HEK293 (cell line): ENCODE results near the gene ZNF737.

ENCODE experiments used
- CTCF ChIA-PET: fragments of 350-600 bp; formaldehyde crosslinking; extraction: SDS; loops from one replicate; lab custom pipeline; 2021; ENCODE audit warnings: antibody characterized with exemption; lab: Yijun Ruan, JAX
- POLR2A ChIA-PET: fragments of 300-600 bp; formaldehyde crosslinking; extraction: SDS; loops from one replicate; lab custom pipeline; 2020; ENCODE audit warnings: antibody characterized with exemption, inconsistent platforms; lab: Yijun Ruan, JAX
- H3K27ac ChIP-seq: fragments of 200-500 bp; sonication (Bioruptor generic); 2 replicates; pipeline ENCODE4 v1.5.1; 2014; ENCODE audit warnings: low read depth, low read length, control low read depth, inconsistent platforms; ENCODE audit errors: extremely low read depth
- H3K36me3 ChIP-seq, 2 experiments: fragments of 200-500 bp in 1 of 2; sonication (Bioruptor generic) in 1 of 2; 1 replicate in 1 of 2; 2 replicates in 1 of 2; pipeline ENCODE4 v1.5.1; 2014 to 2017; ENCODE audit warnings: inconsistent platforms in 2 of 2, low read length in 2 of 2; ENCODE audit not compliant: control insufficient read depth in 2 of 2, insufficient read depth in 1 of 2
- H3K4me1 ChIP-seq: fragments of 200-500 bp; sonication (Bioruptor generic); 2 replicates; pipeline ENCODE4 v1.5.1; 2014; ENCODE audit warnings: mild to moderate bottlenecking, low read length, inconsistent platforms; ENCODE audit not compliant: control insufficient read depth, insufficient read depth
- H3K4me3 ChIP-seq: 2 replicates; pipeline ENCODE4 v1.5.1; 2011; ENCODE audit warnings: low read depth, mild to moderate bottlenecking, control low read depth, low read length, moderate library complexity
- H3K9me3 ChIP-seq: fragments of 200-500 bp; sonication (Bioruptor generic); 2 replicates; pipeline ENCODE4 v1.5.1; 2014; ENCODE audit warnings: low read depth, low read length, inconsistent platforms; ENCODE audit not compliant: control insufficient read depth, insufficient read depth
- GLIS2 ChIP-seq: fragments of 450-650 bp; formaldehyde crosslinking; IDR thresholded peaks from 2 replicates; pipeline ENCODE4 v1.5.1; 2016; ENCODE audit warnings: missing biosample characterization, missing genetic modification characterization
- HOXA7 ChIP-seq: sonication (generic); formaldehyde crosslinking; IDR thresholded peaks from 2 replicates; pipeline ENCODE4 v1.8.1; 2022; ENCODE audit warnings: missing genetic modification reagents, borderline replicate concordance
- RBAK ChIP-seq: fragments of 450-650 bp; formaldehyde crosslinking; IDR thresholded peaks from 2 replicates; pipeline ENCODE4 v1.5.1; 2016; ENCODE audit warnings: missing biosample characterization, missing genetic modification characterization
- SETDB1 ChIP-seq: IDR thresholded peaks from one replicate; pipeline ENCODE4 v1.6.1; 2017; ENCODE audit warnings: mild to moderate bottlenecking, low read length, moderate library complexity, mixed read lengths; ENCODE audit not compliant: insufficient read length
- ZFP37 ChIP-seq: fragments of 450-650 bp; formaldehyde crosslinking; IDR thresholded peaks from 2 replicates; pipeline ENCODE4 v1.5.1; 2016; ENCODE audit warnings: missing biosample characterization, missing genetic modification characterization
- ZNF112 ChIP-seq: fragments of 450-650 bp; formaldehyde crosslinking; IDR thresholded peaks from 2 replicates; pipeline ENCODE4 v1.5.0; 2017; ENCODE audit warnings: missing biosample characterization, missing genetic modification characterization
- ZNF133 ChIP-seq: fragments of 450-650 bp; formaldehyde crosslinking; IDR thresholded peaks from 2 replicates; pipeline ENCODE4 v1.5.1; 2016; ENCODE audit warnings: missing biosample characterization, missing genetic modification characterization
- ZNF394 ChIP-seq: fragments of 450-650 bp; formaldehyde crosslinking; IDR thresholded peaks from 2 replicates; pipeline ENCODE4 v1.5.1; 2016; ENCODE audit warnings: missing biosample characterization, missing genetic modification characterization, mild to moderate bottlenecking, moderate library complexity, borderline replicate concordance
- ZNF514 ChIP-seq: fragments of 450-650 bp; formaldehyde crosslinking; IDR thresholded peaks from 2 replicates; pipeline ENCODE4 v1.5.1; 2016; ENCODE audit warnings: missing biosample characterization, missing genetic modification characterization
- ZNF521 ChIP-seq: fragments of 450-650 bp; formaldehyde crosslinking; IDR thresholded peaks from 2 replicates; pipeline ENCODE4 v1.5.1; 2017; ENCODE audit warnings: missing biosample characterization, mild to moderate bottlenecking, missing genetic modification characterization
- ZNF571 ChIP-seq: fragments of 450-650 bp; formaldehyde crosslinking; IDR thresholded peaks from 2 replicates; pipeline ENCODE4 v1.5.0; 2017; ENCODE audit warnings: missing biosample characterization, missing genetic modification characterization
- ZNF624 ChIP-seq: fragments of 450-650 bp; formaldehyde crosslinking; IDR thresholded peaks from 2 replicates; pipeline ENCODE4 v1.5.1; 2017; ENCODE audit warnings: missing biosample characterization, missing genetic modification characterization
- ZNF664 ChIP-seq: fragments of 450-650 bp; formaldehyde crosslinking; IDR thresholded peaks from 2 replicates; pipeline ENCODE4 v1.5.1; 2016; ENCODE audit warnings: missing biosample characterization, missing genetic modification characterization
- ZNF670 ChIP-seq: fragments of 450-650 bp; formaldehyde crosslinking; IDR thresholded peaks from 2 replicates; pipeline ENCODE4 v1.5.1; 2016; ENCODE audit warnings: missing biosample characterization, missing genetic modification characterization, low read depth
- TF ChIP-seq, protein P1 (sequence below): fragments of 450-650 bp; formaldehyde crosslinking; conservative IDR thresholded peaks from 2 replicates; pipeline ENCODE4 v1.5.1; 2016; ENCODE audit warnings: low read depth, missing biosample characterization, missing genetic modification characterization
- TF ChIP-seq, protein P2 (sequence below): fragments of 450-650 bp; formaldehyde crosslinking; IDR thresholded peaks from 2 replicates; pipeline ENCODE4 v1.5.1; 2017; ENCODE audit warnings: missing biosample characterization, missing genetic modification characterization
- TF ChIP-seq, protein P3 (sequence below): fragments of 450-650 bp; formaldehyde crosslinking; IDR thresholded peaks from 2 replicates; pipeline ENCODE4 v1.5.1; 2017; ENCODE audit warnings: missing biosample characterization, missing genetic modification characterization
- TF ChIP-seq, protein P4 (sequence below): fragments of 450-650 bp; formaldehyde crosslinking; IDR thresholded peaks from 2 replicates; pipeline ENCODE4 v1.5.1; 2017; ENCODE audit warnings: missing biosample characterization, missing genetic modification characterization
- TF ChIP-seq, protein P5 (sequence below): fragments of 450-650 bp; formaldehyde crosslinking; IDR thresholded peaks from 2 replicates; pipeline ENCODE4 v1.5.1; 2016; ENCODE audit warnings: missing biosample characterization, missing genetic modification characterization
- TF ChIP-seq, protein P6 (sequence below): fragments of 450-650 bp; formaldehyde crosslinking; IDR thresholded peaks from 2 replicates; pipeline ENCODE4 v1.5.1; 2016; ENCODE audit warnings: missing biosample characterization, missing genetic modification characterization
- TF ChIP-seq, protein P7 (sequence below): IDR thresholded peaks from 2 replicates; pipeline ENCODE4 v1.6.1; 2011; ENCODE audit warnings: mild to moderate bottlenecking, low read depth, low read length, borderline replicate concordance

Gene ZNF737

DNA sequence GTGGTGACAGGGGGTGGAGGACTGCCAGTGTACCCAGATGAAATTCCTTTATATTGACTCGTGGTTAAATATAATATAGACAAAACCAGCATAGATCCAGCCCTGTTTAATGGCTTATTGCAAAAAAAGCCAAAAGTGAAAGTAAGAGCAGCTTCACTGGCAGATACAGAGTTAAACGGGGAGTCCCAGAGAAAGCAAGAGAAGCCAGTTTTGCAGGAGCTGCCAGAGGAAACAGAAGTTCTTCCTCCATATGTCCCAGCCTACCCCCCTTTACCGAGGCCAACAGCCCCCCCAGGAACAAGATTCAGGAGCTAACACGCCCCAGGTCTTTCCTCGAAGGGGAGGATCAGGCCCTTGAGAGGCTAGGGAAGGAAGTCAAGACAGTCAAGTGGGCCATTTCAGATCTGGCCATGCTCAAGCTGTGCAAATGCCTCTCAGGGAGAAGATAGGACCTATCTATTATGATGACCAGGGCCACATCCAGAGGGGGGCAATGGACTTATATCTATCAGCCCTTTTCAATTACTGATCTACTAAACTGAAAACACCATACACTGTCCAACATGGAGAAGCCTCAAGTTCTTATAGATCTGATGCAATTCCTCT, 47.2 kb upstream of the ZNF737 start:
- CTCF ChIA-PET, result no interaction called here
- Histone ChIP-seq H3K4me1 (no peaks in the 10 kb centered on the region), H3K4me3 (no peak overlapping the region), H3K9me3 (no peaks in the 10 kb centered on the region; the same call in 1 of the 2 replicates), H3K36me3 (no peaks in the 10 kb centered on the region), H3K27ac (no peak overlapping the region)
- TF ChIP-seq, protein P1, sequence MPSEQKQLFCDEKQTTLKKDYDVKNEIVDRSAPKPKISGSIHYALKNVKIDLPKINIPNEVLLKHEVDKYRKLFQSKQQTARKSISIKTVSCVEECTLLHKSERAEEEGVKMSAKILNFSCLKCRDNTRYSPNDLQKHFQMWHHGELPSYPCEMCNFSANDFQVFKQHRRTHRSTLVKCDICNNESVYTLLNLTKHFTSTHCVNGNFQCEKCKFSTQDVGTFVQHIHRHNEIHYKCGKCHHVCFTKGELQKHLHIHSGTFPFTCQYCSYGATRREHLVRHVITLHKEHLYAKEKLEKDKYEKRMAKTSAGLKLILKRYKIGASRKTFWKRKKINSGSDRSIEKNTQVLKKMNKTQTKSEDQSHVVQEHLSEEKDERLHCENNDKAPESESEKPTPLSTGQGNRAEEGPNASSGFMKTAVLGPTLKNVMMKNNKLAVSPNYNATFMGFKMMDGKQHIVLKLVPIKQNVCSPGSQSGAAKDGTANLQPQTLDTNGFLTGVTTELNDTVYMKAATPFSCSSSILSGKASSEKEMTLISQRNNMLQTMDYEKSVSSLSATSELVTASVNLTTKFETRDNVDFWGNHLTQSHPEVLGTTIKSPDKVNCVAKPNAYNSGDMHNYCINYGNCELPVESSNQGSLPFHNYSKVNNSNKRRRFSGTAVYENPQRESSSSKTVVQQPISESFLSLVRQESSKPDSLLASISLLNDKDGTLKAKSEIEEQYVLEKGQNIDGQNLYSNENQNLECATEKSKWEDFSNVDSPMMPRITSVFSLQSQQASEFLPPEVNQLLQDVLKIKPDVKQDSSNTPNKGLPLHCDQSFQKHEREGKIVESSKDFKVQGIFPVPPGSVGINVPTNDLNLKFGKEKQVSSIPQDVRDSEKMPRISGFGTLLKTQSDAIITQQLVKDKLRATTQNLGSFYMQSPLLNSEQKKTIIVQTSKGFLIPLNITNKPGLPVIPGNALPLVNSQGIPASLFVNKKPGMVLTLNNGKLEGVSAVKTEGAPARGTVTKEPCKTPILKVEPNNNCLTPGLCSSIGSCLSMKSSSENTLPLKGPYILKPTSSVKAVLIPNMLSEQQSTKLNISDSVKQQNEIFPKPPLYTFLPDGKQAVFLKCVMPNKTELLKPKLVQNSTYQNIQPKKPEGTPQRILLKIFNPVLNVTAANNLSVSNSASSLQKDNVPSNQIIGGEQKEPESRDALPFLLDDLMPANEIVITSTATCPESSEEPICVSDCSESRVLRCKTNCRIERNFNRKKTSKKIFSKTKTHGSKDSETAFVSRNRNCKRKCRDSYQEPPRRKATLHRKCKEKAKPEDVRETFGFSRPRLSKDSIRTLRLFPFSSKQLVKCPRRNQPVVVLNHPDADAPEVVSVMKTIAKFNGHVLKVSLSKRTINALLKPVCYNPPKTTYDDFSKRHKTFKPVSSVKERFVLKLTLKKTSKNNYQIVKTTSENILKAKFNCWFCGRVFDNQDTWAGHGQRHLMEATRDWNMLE (tag by site-specific recombination), result no peak
- TF ChIP-seq, protein P2, sequence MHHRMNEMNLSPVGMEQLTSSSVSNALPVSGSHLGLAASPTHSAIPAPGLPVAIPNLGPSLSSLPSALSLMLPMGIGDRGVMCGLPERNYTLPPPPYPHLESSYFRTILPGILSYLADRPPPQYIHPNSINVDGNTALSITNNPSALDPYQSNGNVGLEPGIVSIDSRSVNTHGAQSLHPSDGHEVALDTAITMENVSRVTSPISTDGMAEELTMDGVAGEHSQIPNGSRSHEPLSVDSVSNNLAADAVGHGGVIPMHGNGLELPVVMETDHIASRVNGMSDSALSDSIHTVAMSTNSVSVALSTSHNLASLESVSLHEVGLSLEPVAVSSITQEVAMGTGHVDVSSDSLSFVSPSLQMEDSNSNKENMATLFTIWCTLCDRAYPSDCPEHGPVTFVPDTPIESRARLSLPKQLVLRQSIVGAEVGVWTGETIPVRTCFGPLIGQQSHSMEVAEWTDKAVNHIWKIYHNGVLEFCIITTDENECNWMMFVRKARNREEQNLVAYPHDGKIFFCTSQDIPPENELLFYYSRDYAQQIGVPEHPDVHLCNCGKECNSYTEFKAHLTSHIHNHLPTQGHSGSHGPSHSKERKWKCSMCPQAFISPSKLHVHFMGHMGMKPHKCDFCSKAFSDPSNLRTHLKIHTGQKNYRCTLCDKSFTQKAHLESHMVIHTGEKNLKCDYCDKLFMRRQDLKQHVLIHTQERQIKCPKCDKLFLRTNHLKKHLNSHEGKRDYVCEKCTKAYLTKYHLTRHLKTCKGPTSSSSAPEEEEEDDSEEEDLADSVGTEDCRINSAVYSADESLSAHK (tag by site-specific recombination), result no peak
- TF ChIP-seq ZNF112 (tag by site-specific recombination) (no peak), ZNF514 (tag by site-specific recombination) (no peak), SETDB1 (no peak), ZNF624 (tag by site-specific recombination) (no peak), ZNF133 (no peak)
- TF ChIP-seq, protein P3, sequence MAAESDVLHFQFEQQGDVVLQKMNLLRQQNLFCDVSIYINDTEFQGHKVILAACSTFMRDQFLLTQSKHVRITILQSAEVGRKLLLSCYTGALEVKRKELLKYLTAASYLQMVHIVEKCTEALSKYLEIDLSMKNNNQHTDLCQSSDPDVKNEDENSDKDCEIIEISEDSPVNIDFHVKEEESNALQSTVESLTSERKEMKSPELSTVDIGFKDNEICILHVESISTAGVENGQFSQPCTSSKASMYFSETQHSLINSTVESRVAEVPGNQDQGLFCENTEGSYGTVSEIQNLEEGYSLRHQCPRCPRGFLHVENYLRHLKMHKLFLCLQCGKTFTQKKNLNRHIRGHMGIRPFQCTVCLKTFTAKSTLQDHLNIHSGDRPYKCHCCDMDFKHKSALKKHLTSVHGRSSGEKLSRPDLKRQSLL (tag by site-specific recombination), result no peak
- TF ChIP-seq, protein P4, sequence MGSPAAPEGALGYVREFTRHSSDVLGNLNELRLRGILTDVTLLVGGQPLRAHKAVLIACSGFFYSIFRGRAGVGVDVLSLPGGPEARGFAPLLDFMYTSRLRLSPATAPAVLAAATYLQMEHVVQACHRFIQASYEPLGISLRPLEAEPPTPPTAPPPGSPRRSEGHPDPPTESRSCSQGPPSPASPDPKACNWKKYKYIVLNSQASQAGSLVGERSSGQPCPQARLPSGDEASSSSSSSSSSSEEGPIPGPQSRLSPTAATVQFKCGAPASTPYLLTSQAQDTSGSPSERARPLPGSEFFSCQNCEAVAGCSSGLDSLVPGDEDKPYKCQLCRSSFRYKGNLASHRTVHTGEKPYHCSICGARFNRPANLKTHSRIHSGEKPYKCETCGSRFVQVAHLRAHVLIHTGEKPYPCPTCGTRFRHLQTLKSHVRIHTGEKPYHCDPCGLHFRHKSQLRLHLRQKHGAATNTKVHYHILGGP, result no peak
- POLR2A ChIA-PET, result no interaction called here

DNA sequence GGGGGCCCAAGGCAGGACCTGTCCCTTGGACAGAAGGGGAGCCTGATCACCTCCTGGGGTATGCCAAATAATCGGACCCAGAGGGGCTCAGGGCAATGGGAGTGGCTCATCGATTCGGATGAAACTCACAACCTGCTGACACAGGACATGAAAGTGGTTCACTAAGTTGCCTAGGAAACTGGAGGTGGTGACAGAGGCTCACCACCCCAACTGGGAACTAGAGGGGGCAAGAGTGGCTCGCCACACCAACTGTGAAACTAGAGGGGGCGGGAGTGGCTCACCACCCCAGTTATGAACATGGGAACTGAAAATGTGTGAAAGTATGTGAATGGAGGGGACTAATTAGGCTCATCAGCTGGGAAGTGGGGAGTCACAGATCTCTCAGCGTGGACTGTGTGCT, 46.3 kb upstream of the ZNF737 start:
- H3K36me3 ChIP-seq, result no peaks in the 10 kb centered on the region
- no peak for TF ChIP-seq ZNF571 (tag by site-specific recombination)
- TF ChIP-seq, protein P5, sequence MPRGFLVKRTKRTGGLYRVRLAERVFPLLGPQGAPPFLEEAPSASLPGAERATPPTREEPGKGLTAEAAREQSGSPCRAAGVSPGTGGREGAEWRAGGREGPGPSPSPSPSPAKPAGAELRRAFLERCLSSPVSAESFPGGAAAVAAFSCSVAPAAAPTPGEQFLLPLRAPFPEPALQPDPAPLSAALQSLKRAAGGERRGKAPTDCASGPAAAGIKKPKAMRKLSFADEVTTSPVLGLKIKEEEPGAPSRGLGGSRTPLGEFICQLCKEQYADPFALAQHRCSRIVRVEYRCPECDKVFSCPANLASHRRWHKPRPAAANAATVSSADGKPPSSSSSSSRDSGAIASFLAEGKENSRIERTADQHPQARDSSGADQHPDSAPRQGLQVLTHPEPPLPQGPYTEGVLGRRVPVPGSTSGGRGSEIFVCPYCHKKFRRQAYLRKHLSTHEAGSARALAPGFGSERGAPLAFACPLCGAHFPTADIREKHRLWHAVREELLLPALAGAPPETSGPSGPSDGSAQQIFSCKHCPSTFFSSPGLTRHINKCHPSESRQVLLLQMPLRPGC (tag by site-specific recombination), result no peak
- no peak for TF ChIP-seq RBAK (tag by site-specific recombination)
- TF ChIP-seq HOXA7 (CRISPR knock-in tag), result no peak
- TF ChIP-seq ZNF521, result no peak
- TF ChIP-seq ZNF664, result no peak
- TF ChIP-seq, protein P6, sequence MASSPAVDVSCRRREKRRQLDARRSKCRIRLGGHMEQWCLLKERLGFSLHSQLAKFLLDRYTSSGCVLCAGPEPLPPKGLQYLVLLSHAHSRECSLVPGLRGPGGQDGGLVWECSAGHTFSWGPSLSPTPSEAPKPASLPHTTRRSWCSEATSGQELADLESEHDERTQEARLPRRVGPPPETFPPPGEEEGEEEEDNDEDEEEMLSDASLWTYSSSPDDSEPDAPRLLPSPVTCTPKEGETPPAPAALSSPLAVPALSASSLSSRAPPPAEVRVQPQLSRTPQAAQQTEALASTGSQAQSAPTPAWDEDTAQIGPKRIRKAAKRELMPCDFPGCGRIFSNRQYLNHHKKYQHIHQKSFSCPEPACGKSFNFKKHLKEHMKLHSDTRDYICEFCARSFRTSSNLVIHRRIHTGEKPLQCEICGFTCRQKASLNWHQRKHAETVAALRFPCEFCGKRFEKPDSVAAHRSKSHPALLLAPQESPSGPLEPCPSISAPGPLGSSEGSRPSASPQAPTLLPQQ, result no peak
- TF ChIP-seq ZFP37 (tag by site-specific recombination), result no peak
- TF ChIP-seq GLIS2 (tag by site-specific recombination), result no peak
- TF ChIP-seq, protein P7, sequence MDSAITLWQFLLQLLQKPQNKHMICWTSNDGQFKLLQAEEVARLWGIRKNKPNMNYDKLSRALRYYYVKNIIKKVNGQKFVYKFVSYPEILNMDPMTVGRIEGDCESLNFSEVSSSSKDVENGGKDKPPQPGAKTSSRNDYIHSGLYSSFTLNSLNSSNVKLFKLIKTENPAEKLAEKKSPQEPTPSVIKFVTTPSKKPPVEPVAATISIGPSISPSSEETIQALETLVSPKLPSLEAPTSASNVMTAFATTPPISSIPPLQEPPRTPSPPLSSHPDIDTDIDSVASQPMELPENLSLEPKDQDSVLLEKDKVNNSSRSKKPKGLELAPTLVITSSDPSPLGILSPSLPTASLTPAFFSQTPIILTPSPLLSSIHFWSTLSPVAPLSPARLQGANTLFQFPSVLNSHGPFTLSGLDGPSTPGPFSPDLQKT, result no peak
- TF ChIP-seq ZNF394, result no peak
- TF ChIP-seq ZNF670 (tag by site-specific recombination), result no peak

More for the DNA sequence above, 46.3 kb upstream of the ZNF737 start:
- ChIA-PET CTCF (no interaction called here), POLR2A (no interaction called here)
- H3K9me3 ChIP-seq, result no peaks in the 10 kb centered on the region; the same call in 1 of the 2 replicates
- no peak overlapping the region for H3K4me3 ChIP-seq
- H3K4me1 ChIP-seq, result no peaks in the 10 kb centered on the region
- no peak overlapping the region for H3K27ac ChIP-seq
